Breast epithelium (tissue), 4 donors: Measurements from ENCODE around the gene IL1R2. TPM values are rescaled to one million over a fixed set of nuclear protein-coding genes. Genes with fewer than 3 reads are reported as not detected.

Source experiments
- DNase-seq, 2 donors: peaks; one replicate each; pipeline ENCODE4 v3.0.0-alpha.2; 2019; ENCODE audit warnings: low spot score in 2 of 2
- H3K27ac ChIP-seq, 2 donors: fragments of 200-600 bp; sonication (generic) in 1 of 2; one replicate each; pipeline ENCODE4 v1.5.1; 2016 to 2019; ENCODE audit warnings: mild to moderate bottlenecking in 1 of 2
- H3K27me3 ChIP-seq, 2 donors: fragments of 200-600 bp; sonication (generic) in 1 of 2; one replicate each; pipeline versions ENCODE4 v1.5.1 to v1.6.0; 2017 to 2019; ENCODE audit warnings: control low read depth in 1 of 2, mild to moderate bottlenecking in 1 of 2
- H3K36me3 ChIP-seq: fragments of 200-600 bp; one replicate; pipeline ENCODE4 v1.5.1; 2019
- H3K4me1 ChIP-seq, 2 donors: fragments of 200-600 bp; sonication (generic); one replicate each; pipeline ENCODE4 v1.5.1; 2016 to 2019; ENCODE audit warnings: control low read depth in 1 of 2
- H3K4me3 ChIP-seq, 3 donors: fragments of 200-600 bp; sonication (generic); 1 replicate in 2 of 3; 2 replicates in 1 of 3; pipeline ENCODE4 v1.5.1; 2016 to 2019; ENCODE audit warnings: mild to moderate bottlenecking in 3 of 3, moderate library complexity in 2 of 3
- H3K9me3 ChIP-seq, 2 donors: fragments of 200-600 bp; sonication (generic) in 1 of 2; one replicate each; pipeline ENCODE4 v1.5.1; 2016 to 2019; ENCODE audit warnings: control low read depth in 1 of 2
- POLR2A ChIP-seq: fragments of 450-650 bp; IDR thresholded peaks from one replicate; pipeline ENCODE4 v1.6.1; 2016; ENCODE audit warnings: antibody characterized with exemption, mild to moderate bottlenecking, moderate library complexity
- POLR2AphosphoS5 ChIP-seq, 3 donors: sonication (generic); formaldehyde crosslinking; IDR thresholded peaks; one replicate each; pipeline ENCODE4 v1.6.1; 2017; ENCODE audit warnings: antibody characterized with exemption in 3 of 3
- intact Hi-C: fragments of 100-400 bp; cut with DNase I; formaldehyde crosslinking; loops from one replicate; pipeline ENCODE4 v1.15.1; 2023; ENCODE audit warnings: low total_unique reads
- total RNA-seq, 3 donors: library from RNA; depleted of rRNA; stranded (reverse); fragments of >200 nt; gene quantifications; one replicate each; pipeline ENCODE4 v1.1.0, GENCODE V29; 2016
- TF ChIP-seq, protein P1 (sequence below), 3 donors: fragments of 450-650 bp; IDR thresholded peaks; one replicate each; pipeline ENCODE4 v1.5.1; 2016 to 2017; ENCODE audit warnings: antibody characterized with exemption in 3 of 3, mild to moderate bottlenecking in 3 of 3, moderate library complexity in 3 of 3

Gene IL1R2
- total RNA-seq, 3 donors from 2014 or later: 8.2 to 9.8 (median 8.2) TPM

DNA sequence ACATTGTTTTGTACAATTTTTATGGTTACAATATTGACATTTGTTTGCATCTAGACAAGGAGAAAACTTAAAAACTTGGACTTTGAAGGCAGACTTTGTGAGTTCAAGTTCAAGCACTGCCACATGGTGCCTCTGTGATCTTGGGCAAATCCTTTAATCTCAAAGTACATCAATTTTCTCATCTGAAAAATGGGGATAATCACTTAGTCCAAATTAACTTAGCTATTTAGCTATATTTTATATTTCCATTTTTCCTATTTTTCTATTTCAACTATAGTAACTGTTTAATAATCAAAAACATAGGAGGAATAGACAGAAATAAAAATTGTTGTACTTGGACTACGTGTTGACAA is 38.7 kb downstream of the IL1R2 start:
- Histone ChIP-seq H3K36me3 (no peaks in the 10 kb centered on the region), H3K27me3 (no peaks in the 10 kb centered on the region), H3K4me1 (peaks cover 5 to 16% of the 10 kb centered on the region in 2 donors), H3K4me3 (no peak overlapping the region), H3K27ac (no peak overlapping the region), H3K9me3 (no peaks in the 10 kb centered on the region)
- DNase-seq: no peak
- intact Hi-C loops: no loop called here
- no peak for TF ChIP-seq POLR2A
- TF ChIP-seq POLR2AphosphoS5 (IDR thresholded peaks at IDR 0.05): no peak

DNA sequence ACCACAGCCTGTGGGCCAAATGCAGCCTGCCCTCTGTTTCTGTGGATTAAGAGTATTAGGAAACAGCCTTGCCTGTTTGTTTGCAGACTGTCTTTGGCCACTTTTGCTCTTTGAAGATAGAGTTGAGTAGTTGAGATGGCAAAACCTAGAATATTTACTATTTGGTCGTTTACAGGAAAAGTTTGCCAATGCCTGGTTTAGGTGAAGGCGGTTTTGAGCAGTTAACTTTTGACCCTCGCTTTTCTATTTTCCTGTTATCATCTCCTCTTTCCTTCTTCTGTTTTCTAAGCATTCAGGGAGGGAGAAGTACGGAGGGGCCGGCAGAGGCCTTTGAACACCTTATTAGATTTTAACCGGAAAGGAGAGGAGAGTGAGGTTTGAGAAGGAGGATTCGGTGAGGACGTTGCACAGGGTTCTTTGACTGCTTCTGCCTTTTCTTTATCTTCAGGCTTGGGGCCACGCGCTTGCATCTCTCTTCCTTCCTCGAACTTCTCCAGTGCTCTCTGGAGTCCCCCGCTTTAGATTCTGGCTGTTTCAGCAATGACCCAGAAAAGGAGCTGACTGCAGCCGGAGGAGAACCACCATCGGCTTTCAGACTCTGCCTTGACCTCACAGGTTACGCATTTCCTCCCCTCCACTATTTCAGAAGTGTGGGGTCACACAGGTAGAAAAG is 39.2 kb downstream of the IL1R2 start:
- H3K4me3 ChIP-seq: no peak overlapping the region
- intact Hi-C loops: no loop called here
- no peak for DNase-seq
- no peaks in the 10 kb centered on the region for H3K9me3 ChIP-seq
- no peaks in the 10 kb centered on the region for H3K36me3 ChIP-seq
- H3K27me3 ChIP-seq: no peaks in the 10 kb centered on the region
- H3K4me1 ChIP-seq: peaks cover 5 to 16% of the 10 kb centered on the region in 2 donors
- TF ChIP-seq POLR2AphosphoS5 (IDR thresholded peaks at IDR 0.05) (no peak), POLR2A (no peak)
- TF ChIP-seq, protein P1, sequence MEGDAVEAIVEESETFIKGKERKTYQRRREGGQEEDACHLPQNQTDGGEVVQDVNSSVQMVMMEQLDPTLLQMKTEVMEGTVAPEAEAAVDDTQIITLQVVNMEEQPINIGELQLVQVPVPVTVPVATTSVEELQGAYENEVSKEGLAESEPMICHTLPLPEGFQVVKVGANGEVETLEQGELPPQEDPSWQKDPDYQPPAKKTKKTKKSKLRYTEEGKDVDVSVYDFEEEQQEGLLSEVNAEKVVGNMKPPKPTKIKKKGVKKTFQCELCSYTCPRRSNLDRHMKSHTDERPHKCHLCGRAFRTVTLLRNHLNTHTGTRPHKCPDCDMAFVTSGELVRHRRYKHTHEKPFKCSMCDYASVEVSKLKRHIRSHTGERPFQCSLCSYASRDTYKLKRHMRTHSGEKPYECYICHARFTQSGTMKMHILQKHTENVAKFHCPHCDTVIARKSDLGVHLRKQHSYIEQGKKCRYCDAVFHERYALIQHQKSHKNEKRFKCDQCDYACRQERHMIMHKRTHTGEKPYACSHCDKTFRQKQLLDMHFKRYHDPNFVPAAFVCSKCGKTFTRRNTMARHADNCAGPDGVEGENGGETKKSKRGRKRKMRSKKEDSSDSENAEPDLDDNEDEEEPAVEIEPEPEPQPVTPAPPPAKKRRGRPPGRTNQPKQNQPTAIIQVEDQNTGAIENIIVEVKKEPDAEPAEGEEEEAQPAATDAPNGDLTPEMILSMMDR (IDR thresholded peaks at IDR 0.05): no peak
- H3K27ac ChIP-seq: no peak overlapping the region

DNA sequence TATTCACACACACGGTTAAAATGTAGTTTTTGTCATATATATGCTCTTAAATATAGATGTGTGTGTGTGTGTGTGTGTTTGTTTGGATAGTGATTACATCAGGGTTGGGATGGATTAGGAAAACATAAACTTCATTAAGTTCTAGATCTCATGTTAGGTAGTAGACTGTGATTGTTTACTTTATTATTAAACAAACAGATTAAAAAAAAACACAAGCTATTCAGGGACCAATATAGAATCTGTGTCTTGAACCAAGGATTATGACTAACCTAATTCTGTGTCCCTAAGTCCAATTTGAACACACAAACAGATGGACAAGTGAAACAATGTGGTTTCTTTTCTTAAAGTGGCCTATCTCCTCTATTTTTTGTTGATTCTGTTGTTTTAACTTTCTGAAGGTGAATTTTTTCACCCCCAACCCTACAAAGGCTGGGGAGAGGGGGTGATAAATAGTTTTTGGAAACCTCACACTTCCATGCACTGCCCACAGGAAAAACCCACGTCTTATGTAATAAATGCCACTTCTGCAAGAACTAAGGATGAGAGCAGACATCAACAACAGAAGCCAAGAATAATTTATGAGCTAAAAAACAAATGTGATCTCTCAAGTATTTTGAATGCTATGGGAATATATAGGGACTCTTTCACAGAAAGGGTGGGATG is 40.7 kb downstream of the IL1R2 start:
- Histone ChIP-seq H3K4me3 (no peak overlapping the region), H3K4me1 (peaks cover 5 to 13% of the 10 kb centered on the region in 2 donors), H3K27me3 (no peaks in the 10 kb centered on the region), H3K9me3 (no peaks in the 10 kb centered on the region), H3K27ac (peak overlapping the region; percentile 76 to 81), H3K36me3 (no peaks in the 10 kb centered on the region)
- intact Hi-C loops: no loop called here
- TF ChIP-seq POLR2AphosphoS5 (IDR thresholded peaks at IDR 0.05) (no peak), POLR2A (no peak)
- TF ChIP-seq, protein P1 (IDR thresholded peaks at IDR 0.05): no peak
- DNase-seq: no peak

DNA sequence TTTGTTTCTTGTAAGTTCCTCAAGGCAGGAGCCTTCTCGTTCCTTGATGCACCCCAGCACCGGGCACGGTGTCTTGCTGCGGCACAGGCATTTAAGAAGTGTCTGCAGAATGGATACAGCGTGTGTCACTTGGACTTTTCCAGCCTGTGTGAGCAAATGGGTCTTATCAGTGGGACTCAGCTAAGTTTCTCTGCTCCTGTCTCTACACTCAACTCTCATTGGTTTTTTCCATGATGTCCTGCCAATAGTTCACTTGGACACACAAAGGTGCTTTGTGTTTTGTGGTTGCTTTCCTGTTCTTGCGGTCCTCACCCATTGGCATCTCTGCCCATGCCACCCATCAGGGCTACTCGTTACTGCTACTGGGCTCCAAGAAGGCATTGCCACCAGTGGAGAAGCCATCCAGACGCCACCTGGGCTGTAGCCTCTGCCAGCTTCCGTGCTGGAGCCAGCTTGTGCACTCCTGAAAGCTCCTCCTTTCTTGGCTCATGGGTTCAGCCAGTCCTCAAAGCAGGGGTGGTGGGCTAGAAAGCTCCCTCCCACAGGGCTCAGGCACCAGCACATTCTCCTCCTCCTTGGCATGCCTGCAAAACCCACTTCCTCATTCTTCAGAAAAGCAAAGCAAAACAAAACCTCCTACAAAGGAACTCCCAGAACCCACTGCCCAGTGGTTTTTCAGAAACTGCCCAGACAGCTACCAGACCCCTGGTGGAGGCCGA is 41.4 kb downstream of the IL1R2 start:
- TF ChIP-seq POLR2AphosphoS5 (IDR thresholded peaks at IDR 0.05): peak in 1 of 3 donors; percentile 60
- TF ChIP-seq POLR2A: no peak
- peak overlapping the region; percentile 76 to 81 for H3K27ac ChIP-seq
- intact Hi-C loops: no loop called here
- no peaks in the 10 kb centered on the region for H3K9me3 ChIP-seq
- H3K36me3 ChIP-seq: no peaks in the 10 kb centered on the region
- peak; percentile 72 to 90 for DNase-seq
- H3K27me3 ChIP-seq: no peaks in the 10 kb centered on the region
- H3K4me1 ChIP-seq: peaks cover 5 to 7% of the 10 kb centered on the region in 2 donors
- peak overlapping the region in 1 of 3 donors; percentile 30 for H3K4me3 ChIP-seq

DNA sequence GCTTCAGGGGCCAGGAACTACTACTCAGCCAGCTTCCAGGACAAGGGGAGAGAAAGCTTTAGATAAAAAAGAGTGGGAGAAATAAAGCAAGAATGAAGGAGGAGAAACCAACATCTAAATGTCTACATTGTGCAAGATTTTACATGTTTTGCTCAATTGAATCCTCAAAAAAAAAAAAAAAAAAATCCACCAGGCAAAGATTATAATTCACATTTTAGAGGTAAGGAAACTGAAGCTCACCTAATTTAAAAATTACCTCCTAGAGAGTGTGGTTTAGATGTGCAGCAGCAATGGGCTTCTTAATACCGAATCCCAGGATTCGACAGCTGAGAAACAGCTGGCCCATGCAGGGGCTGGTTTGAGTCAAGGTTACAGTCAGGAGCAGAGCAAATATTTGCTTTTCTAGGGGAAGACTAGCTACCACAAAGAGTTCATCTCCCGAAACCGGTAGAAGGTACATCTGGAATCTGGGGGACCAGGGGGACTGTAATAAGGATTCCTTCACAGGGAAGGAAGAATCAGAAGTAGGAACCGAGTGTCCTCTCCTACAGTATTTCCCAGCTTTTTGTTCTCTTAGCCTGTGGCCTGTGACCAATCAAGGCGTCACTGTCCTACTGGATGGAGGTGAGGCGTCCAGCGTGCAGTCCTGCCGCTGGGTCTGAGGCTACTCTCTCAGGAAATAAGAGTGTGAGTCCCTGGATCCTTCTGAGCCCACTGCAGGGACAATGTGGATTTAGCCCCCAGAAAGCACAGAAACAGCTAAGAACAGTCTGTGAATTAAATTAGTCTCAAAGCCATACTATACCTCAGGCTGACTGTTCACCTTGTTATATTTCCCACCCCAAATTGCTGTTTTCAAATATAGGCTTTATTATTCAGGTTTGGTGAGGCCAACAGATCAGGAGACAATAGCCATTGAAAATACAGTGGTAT is 42.3 kb downstream of the IL1R2 start:
- Histone ChIP-seq H3K4me3 (peak overlapping the region in 1 of 3 donors; percentile 30), H3K4me1 (peaks cover 5 to 7% of the 10 kb centered on the region in 2 donors), H3K9me3 (no peaks in the 10 kb centered on the region), H3K36me3 (no peaks in the 10 kb centered on the region), H3K27ac (peak overlapping the region; percentile 76 to 81), H3K27me3 (no peaks in the 10 kb centered on the region)
- TF ChIP-seq, protein P1 (IDR thresholded peaks at IDR 0.05): no peak
- no peak for TF ChIP-seq POLR2AphosphoS5 (IDR thresholded peaks at IDR 0.05)
- no peak for TF ChIP-seq POLR2A
- no peak for DNase-seq
- intact Hi-C loops: no loop called here
